Uterine smooth muscle cell (primary cell): ENCODE results near the gene AMOTL2. TPM values are rescaled to one million over a fixed set of nuclear protein-coding genes. Genes with fewer than 3 reads are reported as not detected.

Source experiments
- total RNA-seq: library from RNA; depleted of rRNA; stranded (reverse); fragments of >200 nt; gene quantifications from 2 replicates; pipeline ENCODE4 v1.2.3, GENCODE V29; 2014

The AMOTL2 gene
- 75.3 and 100 TPM in 2 replicates for total RNA-seq

GRCh38 chr3:134374105-134374790, at the start of gene AMOTL2:
Gene AMOTL2 (minus strand): TSS chr3:134374447. CDS start chr3:134371433, 3,014 bp downstream.

Other genes starting within 250 kb of the AMOTL2 start
- gene RYK, start 123.6 kb downstream of the AMOTL2 start, total RNA-seq: 92.2 and 112 TPM in 2 replicates
- 73.8 and 121 TPM in 2 replicates for gene ANAPC13, start 111.5 kb upstream of the AMOTL2 start, total RNA-seq
- gene CEP63, start 111.6 kb upstream of the AMOTL2 start, total RNA-seq: 15.5 and 22.4 TPM in 2 replicates